SK-N-SH treated with all-trans-retinoic acid at 6 μM for 48 hours (cell line): ENCODE data around the gene ARAP2.

ENCODE experiments used
- ATAC-seq: fragments of 200-7000 bp; cut with Tn5 transposase; 3 replicates; pipeline ENCODE4 v1.9.1; 2020; ENCODE audit warnings: mild to moderate bottlenecking, moderate library complexity
- ARNTL ChIP-seq: fragments of 450-650 bp; formaldehyde crosslinking; IDR thresholded peaks from 2 replicates; pipeline ENCODE4 v1.5.0; 2020; ENCODE audit warnings: low read depth, mild to moderate bottlenecking, moderate library complexity, borderline replicate concordance
- BACH2 ChIP-seq: fragments of 250-450 bp; sonication (Bioruptor Pico); IDR thresholded peaks from 2 replicates; pipeline ENCODE4 v1.9.0; 2021; ENCODE audit warnings: mild to moderate bottlenecking, borderline replicate concordance
- CSDC2 ChIP-seq: fragments of 250-450 bp; sonication (Bioruptor Pico); IDR thresholded peaks from 2 replicates; pipeline ENCODE4 v1.5.0; 2020; ENCODE audit warnings: mild to moderate bottlenecking, moderate library complexity
- ESRRG ChIP-seq: fragments of 250-450 bp; sonication (Bioruptor Pico); IDR thresholded peaks from 2 replicates; pipeline ENCODE4 v1.6.1; 2021; ENCODE audit warnings: mild to moderate bottlenecking
- GLIS3 ChIP-seq: fragments of 250-450 bp; sonication (Bioruptor Pico); IDR thresholded peaks from 2 replicates; pipeline ENCODE4 v1.5.0; 2020; ENCODE audit warnings: mild to moderate bottlenecking, moderate library complexity
- OSR1 ChIP-seq: fragments of 250-450 bp; sonication (Bioruptor Pico); IDR thresholded peaks from 2 replicates; pipeline ENCODE4 v1.8.0; 2022; ENCODE audit warnings: moderate library complexity, mild to moderate bottlenecking, inconsistent platforms
- PPARA ChIP-seq: fragments of 250-450 bp; sonication (Bioruptor Pico); IDR thresholded peaks from 2 replicates; pipeline ENCODE4 v1.5.0; 2020; ENCODE audit warnings: mild to moderate bottlenecking, borderline replicate concordance
- RARB ChIP-seq: fragments of 250-450 bp; sonication (Bioruptor Pico); IDR thresholded peaks from 2 replicates; pipeline ENCODE4 v1.8.0; 2021; ENCODE audit warnings: mild to moderate bottlenecking, moderate library complexity
- SNAI2 ChIP-seq: fragments of 250-450 bp; sonication (Bioruptor Pico); IDR thresholded peaks from 2 replicates; pipeline ENCODE4 v1.5.0; 2020; ENCODE audit warnings: mild to moderate bottlenecking, moderate library complexity
- TCF4 ChIP-seq: fragments of 250-450 bp; sonication (Bioruptor Pico); IDR thresholded peaks from 2 replicates; pipeline ENCODE4 v1.8.0; 2021; ENCODE audit warnings: mild to moderate bottlenecking, moderate library complexity, borderline replicate concordance
- TOX ChIP-seq: fragments of 250-450 bp; sonication (Bioruptor Pico); IDR thresholded peaks from 2 replicates; pipeline ENCODE4 v1.8.0; 2021; ENCODE audit warnings: mild to moderate bottlenecking, moderate library complexity, borderline replicate concordance
- ZC3H10 ChIP-seq: fragments of 250-450 bp; sonication (Bioruptor Pico); IDR thresholded peaks from 2 replicates; pipeline ENCODE4 v1.5.1; 2021; ENCODE audit warnings: mild to moderate bottlenecking, moderate library complexity
- ZFP3 ChIP-seq: fragments of 250-450 bp; sonication (Bioruptor Pico); IDR thresholded peaks from 2 replicates; pipeline ENCODE4 v1.5.0; 2020; ENCODE audit warnings: mild to moderate bottlenecking, moderate library complexity
- ZNF565 ChIP-seq: fragments of 450-650 bp; formaldehyde crosslinking; conservative IDR thresholded peaks from 2 replicates; pipeline ENCODE4 v1.5.0; 2020; ENCODE audit warnings: low read depth, mild to moderate bottlenecking, moderate library complexity
- ZNF70 ChIP-seq: fragments of 450-650 bp; formaldehyde crosslinking; IDR thresholded peaks from 2 replicates; pipeline ENCODE4 v1.5.0; 2020; ENCODE audit warnings: mild to moderate bottlenecking, moderate library complexity
- ZNF8 ChIP-seq: fragments of 450-650 bp; formaldehyde crosslinking; IDR thresholded peaks from 2 replicates; pipeline ENCODE4 v1.5.0; 2020; ENCODE audit warnings: mild to moderate bottlenecking, moderate library complexity
- TF ChIP-seq, protein P1 (sequence below): fragments of 250-450 bp; sonication (Bioruptor Pico); IDR thresholded peaks from 2 replicates; pipeline ENCODE4 v1.8.0; 2021; ENCODE audit warnings: low read depth, mild to moderate bottlenecking, moderate library complexity, borderline replicate concordance
- TF ChIP-seq, protein P2 (sequence below): fragments of 250-450 bp; sonication (Bioruptor Pico); IDR thresholded peaks from 2 replicates; pipeline ENCODE4 v1.5.1; 2021; ENCODE audit warnings: mild to moderate bottlenecking, moderate library complexity
- TF ChIP-seq, protein P3 (sequence below): fragments of 250-450 bp; sonication (Bioruptor Pico); IDR thresholded peaks from 2 replicates; pipeline ENCODE4 v1.5.1; 2020; ENCODE audit warnings: low read depth, mild to moderate bottlenecking, moderate library complexity
- TF ChIP-seq, protein P4 (sequence below): fragments of 250-450 bp; sonication (Bioruptor Pico); IDR thresholded peaks from 2 replicates; pipeline ENCODE4 v1.8.0; 2020; ENCODE audit warnings: mild to moderate bottlenecking, moderate library complexity, borderline replicate concordance
- TF ChIP-seq, protein P5 (sequence below): fragments of 250-450 bp; sonication (Bioruptor Pico); IDR thresholded peaks from 2 replicates; pipeline ENCODE4 v1.5.0; 2020; ENCODE audit warnings: mild to moderate bottlenecking, moderate library complexity

Gene ARAP2

DNA sequence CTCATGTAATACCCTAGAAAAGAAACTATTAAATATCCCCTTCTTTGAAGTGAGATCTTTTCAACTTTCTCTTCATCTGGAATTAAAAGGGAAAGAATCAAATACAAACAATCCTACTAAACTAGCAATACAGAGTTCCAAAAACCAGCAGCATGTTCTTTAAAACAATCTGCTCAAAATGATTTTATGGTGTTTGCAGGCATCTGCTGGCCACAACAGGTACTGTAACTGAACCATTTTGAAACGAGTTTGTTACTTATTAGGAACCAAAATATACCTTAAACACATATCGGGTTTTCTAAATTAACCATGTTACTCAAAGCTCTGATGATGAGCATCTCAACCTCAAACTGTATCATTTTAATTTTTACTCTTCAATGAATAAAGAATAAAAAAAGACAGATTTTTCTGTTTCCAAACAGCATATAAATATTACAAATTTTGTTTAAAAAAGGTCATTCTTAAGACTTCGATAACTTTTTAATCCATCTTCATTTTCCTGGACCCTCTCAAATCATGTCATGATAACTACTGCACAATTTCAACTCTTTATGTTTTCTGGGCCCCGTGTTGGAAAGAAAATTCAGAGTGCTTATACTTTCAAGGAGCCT, 56.5 kb downstream of the ARAP2 start:
- TF ChIP-seq GLIS3 (CRISPR knock-in tag) (no peak), PPARA (CRISPR knock-in tag) (no peak), ZFP3 (CRISPR knock-in tag) (no peak), SNAI2 (CRISPR knock-in tag) (no peak), TCF4 (CRISPR knock-in tag) (no peak), ESRRG (CRISPR knock-in tag) (no peak), BACH2 (CRISPR knock-in tag) (no peak), OSR1 (CRISPR knock-in tag) (no peak), ARNTL (no peak), RARB (no peak), ZC3H10 (no peak), ZNF8 (CRISPR knock-in tag) (no peak), ZNF70 (CRISPR knock-in tag) (no peak), ZNF565 (CRISPR knock-in tag) (no peak)
- TF ChIP-seq, protein P1, sequence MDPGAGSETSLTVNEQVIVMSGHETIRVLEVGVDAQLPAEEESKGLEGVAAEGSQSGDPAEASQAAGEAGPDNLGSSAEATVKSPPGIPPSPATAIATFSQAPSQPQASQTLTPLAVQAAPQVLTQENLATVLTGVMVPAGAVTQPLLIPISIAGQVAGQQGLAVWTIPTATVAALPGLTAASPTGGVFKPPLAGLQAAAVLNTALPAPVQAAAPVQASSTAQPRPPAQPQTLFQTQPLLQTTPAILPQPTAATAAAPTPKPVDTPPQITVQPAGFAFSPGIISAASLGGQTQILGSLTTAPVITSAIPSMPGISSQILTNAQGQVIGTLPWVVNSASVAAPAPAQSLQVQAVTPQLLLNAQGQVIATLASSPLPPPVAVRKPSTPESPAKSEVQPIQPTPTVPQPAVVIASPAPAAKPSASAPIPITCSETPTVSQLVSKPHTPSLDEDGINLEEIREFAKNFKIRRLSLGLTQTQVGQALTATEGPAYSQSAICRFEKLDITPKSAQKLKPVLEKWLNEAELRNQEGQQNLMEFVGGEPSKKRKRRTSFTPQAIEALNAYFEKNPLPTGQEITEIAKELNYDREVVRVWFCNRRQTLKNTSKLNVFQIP: no peak
- TF ChIP-seq, protein P2, sequence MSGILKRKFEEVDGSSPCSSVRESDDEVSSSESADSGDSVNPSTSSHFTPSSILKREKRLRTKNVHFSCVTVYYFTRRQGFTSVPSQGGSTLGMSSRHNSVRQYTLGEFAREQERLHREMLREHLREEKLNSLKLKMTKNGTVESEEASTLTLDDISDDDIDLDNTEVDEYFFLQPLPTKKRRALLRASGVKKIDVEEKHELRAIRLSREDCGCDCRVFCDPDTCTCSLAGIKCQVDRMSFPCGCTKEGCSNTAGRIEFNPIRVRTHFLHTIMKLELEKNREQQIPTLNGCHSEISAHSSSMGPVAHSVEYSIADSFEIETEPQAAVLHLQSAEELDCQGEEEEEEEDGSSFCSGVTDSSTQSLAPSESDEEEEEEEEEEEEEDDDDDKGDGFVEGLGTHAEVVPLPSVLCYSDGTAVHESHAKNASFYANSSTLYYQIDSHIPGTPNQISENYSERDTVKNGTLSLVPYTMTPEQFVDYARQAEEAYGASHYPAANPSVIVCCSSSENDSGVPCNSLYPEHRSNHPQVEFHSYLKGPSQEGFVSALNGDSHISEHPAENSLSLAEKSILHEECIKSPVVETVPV: no peak
- TF ChIP-seq, protein P3, sequence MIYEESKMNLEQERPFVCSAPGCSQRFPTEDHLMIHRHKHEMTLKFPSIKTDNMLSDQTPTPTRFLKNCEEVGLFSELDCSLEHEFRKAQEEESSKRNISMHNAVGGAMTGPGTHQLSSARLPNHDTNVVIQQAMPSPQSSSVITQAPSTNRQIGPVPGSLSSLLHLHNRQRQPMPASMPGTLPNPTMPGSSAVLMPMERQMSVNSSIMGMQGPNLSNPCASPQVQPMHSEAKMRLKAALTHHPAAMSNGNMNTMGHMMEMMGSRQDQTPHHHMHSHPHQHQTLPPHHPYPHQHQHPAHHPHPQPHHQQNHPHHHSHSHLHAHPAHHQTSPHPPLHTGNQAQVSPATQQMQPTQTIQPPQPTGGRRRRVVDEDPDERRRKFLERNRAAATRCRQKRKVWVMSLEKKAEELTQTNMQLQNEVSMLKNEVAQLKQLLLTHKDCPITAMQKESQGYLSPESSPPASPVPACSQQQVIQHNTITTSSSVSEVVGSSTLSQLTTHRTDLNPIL (CRISPR knock-in tag): no peak
- TF ChIP-seq, protein P4, sequence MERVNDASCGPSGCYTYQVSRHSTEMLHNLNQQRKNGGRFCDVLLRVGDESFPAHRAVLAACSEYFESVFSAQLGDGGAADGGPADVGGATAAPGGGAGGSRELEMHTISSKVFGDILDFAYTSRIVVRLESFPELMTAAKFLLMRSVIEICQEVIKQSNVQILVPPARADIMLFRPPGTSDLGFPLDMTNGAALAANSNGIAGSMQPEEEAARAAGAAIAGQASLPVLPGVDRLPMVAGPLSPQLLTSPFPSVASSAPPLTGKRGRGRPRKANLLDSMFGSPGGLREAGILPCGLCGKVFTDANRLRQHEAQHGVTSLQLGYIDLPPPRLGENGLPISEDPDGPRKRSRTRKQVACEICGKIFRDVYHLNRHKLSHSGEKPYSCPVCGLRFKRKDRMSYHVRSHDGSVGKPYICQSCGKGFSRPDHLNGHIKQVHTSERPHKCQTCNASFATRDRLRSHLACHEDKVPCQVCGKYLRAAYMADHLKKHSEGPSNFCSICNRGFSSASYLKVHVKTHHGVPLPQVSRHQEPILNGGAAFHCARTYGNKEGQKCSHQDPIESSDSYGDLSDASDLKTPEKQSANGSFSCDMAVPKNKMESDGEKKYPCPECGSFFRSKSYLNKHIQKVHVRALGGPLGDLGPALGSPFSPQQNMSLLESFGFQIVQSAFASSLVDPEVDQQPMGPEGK: no peak
- TF ChIP-seq, protein P5, sequence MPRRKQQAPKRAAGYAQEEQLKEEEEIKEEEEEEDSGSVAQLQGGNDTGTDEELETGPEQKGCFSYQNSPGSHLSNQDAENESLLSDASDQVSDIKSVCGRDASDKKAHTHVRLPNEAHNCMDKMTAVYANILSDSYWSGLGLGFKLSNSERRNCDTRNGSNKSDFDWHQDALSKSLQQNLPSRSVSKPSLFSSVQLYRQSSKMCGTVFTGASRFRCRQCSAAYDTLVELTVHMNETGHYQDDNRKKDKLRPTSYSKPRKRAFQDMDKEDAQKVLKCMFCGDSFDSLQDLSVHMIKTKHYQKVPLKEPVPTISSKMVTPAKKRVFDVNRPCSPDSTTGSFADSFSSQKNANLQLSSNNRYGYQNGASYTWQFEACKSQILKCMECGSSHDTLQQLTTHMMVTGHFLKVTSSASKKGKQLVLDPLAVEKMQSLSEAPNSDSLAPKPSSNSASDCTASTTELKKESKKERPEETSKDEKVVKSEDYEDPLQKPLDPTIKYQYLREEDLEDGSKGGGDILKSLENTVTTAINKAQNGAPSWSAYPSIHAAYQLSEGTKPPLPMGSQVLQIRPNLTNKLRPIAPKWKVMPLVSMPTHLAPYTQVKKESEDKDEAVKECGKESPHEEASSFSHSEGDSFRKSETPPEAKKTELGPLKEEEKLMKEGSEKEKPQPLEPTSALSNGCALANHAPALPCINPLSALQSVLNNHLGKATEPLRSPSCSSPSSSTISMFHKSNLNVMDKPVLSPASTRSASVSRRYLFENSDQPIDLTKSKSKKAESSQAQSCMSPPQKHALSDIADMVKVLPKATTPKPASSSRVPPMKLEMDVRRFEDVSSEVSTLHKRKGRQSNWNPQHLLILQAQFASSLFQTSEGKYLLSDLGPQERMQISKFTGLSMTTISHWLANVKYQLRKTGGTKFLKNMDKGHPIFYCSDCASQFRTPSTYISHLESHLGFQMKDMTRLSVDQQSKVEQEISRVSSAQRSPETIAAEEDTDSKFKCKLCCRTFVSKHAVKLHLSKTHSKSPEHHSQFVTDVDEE (CRISPR knock-in tag): no peak
- ATAC-seq: no peak

DNA sequence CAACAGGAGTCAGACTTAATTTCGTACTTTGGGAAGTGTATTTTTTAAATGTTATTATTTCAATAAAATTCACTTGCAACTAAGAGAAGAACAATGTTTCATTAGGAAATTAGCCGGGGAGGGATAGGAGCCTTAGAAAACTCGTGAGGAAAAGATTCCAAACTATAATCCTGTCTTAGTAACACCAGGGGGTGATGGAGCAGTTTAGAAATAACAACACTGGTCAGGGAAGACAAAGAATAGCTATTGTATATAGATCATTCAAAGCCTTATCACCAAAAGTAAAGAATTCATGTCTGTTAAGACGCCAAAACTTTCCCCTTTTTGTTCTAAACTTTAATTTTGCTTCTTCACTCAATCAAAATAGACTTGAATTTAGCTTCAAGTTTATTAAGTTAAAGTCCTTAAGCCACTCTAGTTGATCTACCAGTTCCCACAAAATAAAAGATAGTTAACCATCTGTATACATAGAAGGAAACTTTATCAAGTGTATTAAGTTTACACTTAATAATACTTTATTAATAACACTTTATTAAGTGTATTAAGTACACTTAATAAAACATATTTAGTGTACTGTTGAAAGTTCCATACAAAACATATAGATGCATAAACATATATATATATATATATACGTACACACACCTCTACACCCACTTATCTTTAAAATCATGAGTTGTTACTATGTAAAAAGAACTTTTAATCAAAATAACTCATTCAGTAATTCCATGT, 60.5 kb downstream of the ARAP2 start:
- ATAC-seq: no peak
- TF ChIP-seq TOX (no peak), ARNTL (no peak), GLIS3 (CRISPR knock-in tag) (no peak), SNAI2 (CRISPR knock-in tag) (no peak), CSDC2 (CRISPR knock-in tag) (no peak)
- TF ChIP-seq, protein P4: no peak
- TF ChIP-seq, protein P3 (CRISPR knock-in tag): no peak
- TF ChIP-seq, protein P2: no peak
- TF ChIP-seq, protein P5 (CRISPR knock-in tag): no peak
